HG02970 (cell line): Measurements from ENCODE around the gene ADAM22.
"Not testable (repeated sequence)": the region's sequence is repeated elsewhere in the genome, so short reads cannot be mapped to it uniquely, and the experiment has no call there.

ENCODE experiments used
- ATAC-seq: cut with Tn5 transposase; IDR thresholded peaks from one replicate; pipeline ENCODE4 v1.9.1; 2021; ENCODE audit warnings: mild to moderate bottlenecking, moderate library complexity, moderate number of reproducible peaks; ENCODE audit not compliant: unreplicated experiment, low FRiP score

Gene ADAM22

DNA sequence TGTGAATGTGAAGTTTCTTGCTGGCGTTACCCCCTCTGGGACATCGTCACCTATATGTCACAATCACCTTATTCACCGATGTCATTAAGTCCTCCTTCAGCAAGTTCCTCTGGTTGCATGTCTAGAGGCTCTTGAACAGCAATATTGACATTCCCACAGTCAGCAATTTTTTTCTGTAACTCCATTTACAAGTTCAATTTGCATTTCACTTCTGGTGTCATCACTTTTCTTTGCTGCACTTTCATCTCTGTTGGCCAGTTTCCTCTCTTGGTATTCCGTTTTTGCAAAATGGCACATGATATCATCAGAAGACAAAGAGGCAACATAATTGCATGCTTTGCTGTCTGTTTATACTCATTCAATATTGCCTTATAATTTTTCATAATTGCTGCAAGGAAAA is 216.0 kb downstream of the ADAM22 start:
- ATAC-seq: no peak

DNA sequence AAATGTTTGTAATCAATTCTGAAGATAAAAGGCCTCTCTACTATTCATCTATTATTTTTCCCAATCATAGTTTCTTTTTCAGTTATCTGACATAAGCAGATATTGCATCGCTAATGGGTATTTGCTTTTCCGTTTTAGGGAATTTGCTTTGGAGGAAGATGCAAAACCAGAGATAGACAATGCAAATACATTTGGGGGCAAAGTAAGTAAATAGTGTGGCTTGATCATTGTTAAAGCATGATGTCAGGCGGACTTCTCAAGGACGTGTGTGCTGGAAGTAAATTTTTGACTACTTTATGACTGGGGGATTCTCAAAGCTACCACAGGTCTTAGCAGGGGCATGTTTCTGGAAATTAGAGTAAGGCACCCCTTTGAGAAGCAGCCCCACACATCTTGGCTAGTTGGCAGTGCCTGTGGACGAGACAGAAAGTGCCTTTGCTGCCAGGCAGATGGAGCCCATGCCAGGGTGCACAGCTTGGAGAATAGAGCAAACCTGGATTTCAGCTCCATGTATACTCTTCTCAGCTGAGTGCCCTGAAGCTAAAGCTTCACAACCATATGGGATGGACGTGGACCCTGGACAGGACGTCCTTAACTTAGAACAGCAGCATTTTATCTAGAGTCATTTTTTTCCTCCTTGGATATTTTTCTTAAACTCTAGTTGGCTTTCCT is 217.2 kb downstream of the ADAM22 start:
- no peak for ATAC-seq

DNA sequence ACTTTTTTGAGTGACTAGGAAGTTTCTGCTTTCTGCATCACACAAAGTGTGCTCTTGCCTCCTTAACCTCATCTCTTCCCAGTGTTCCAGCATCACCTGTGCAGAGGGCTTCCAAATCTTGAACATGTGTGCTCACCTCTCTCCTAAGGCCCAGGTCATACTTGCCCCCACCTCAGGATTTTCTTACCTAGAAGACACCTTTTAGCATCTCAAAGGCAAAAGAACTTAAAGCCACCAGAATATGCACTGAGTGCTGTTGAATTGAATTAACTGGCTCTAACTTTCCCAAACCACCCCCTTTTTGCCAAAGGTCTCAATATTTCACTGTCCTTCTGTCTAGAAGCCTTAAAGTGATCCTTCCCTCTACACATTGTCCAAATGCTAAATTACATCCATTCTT is 219.3 kb downstream of the ADAM22 start:
- no peak for ATAC-seq

DNA sequence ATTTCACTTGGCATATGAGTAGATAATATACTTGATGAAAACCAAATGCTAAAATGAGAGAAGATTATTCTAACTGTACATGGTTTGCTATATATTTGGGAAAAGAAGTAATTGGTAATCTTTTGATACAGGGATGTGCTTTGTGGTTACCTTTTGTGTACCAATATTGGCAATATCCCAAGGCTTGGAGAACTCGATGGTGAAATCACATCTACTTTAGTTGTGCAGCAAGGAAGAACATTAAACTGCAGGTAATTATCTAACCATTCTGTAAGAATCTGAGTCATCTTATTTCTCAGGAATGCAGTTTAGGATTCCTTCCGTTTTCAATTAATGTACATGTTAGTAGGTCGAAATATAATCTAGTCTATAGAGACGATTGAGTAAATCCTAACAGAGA is 221.7 kb downstream of the ADAM22 start:
- no peak for ATAC-seq

DNA sequence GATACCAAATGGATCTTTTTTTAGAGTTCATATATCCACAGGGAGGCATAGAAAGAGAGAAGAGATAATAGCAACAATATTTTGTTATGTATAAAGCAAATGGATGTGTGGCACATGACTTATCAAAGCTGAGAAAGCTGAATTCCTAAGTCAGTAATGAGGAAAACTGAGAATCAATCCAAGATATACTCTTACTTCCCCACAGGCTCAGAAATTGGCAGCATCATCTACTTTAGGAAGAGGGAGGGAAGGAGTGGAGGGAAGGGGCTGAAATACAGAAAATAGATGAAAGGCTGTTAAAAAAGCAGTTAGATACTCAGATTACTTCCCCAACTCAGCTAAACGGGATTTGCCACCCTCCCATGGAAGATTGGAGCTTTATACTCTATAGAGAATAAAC is 222.3 kb downstream of the ADAM22 start:
- ATAC-seq: no peak

DNA sequence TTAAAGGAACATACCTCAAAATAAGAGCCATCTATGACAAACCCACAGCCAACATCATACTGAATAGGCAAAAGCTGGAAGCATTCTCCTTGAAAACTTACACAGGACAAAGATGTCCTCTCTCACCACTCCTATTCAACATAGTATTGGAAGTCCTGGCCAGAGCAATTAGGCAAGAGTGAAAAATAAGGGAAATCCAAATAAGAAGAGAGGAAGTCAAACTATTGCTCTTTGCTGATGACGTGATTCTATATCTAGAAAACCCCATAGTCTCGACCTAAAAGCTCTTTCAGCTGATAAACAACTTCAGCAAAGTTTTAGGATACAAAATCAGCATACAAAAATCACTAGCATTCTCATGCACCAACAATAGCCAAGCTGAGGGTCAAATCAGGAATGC is 225.7 kb downstream of the ADAM22 start:
- not testable (repeated sequence) for ATAC-seq

DNA sequence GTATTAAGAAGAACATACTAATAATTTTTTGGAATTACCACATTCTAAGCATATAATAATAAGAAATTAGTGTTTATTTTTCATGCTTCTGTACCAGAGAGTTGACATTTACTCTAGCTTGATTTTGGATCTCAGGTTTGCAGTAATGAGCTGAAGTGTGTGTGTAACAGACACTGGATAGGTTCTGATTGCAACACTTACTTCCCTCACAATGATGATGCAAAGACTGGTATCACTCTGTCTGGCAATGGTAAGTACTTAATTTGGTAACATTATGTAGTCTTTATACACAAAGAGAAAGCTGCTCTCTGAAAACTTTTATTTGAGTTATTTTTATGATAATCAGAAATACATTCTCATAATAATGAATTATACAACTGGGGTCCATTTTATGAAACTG is 231.6 kb downstream of the ADAM22 start:
- no peak for ATAC-seq

DNA sequence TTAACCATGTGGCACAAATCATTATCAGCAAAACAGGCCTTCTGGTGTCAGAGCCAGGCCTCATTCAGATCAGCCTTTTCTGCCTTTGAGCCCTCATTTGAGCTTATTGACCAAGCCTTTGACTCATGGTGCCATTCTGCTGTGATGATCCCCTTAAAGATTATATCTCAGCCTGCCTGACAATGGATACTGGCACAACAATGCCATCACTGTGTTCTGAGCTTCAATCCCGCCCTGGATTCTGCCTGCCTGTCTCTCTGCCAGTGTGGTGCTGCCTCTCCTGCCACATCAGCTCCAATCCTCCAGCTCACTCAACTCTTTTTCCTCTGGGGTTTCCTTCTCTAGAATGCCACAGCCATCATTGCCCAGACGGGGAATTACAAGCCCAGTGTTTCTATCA is 233.2 kb downstream of the ADAM22 start:
- no peak for ATAC-seq

DNA sequence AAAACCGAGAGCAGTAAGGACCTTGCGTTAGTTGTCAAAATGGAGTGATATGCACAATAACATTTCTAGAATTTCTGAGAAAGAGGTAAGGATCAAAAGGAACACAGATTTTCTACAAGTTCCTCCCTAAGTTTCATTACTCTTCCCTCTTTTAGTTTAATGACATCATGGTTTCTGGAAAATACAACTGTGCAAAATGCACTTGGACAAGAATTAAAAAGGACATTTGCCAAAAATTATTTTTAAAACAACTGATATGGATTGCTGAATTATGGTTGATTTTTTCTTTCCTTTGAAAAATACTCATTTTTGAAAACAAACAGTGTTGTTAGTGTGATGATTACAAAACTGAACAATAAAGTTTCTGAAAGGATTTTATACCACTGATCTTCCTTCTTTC is 233.7 kb downstream of the ADAM22 start:
- ATAC-seq: no peak

DNA sequence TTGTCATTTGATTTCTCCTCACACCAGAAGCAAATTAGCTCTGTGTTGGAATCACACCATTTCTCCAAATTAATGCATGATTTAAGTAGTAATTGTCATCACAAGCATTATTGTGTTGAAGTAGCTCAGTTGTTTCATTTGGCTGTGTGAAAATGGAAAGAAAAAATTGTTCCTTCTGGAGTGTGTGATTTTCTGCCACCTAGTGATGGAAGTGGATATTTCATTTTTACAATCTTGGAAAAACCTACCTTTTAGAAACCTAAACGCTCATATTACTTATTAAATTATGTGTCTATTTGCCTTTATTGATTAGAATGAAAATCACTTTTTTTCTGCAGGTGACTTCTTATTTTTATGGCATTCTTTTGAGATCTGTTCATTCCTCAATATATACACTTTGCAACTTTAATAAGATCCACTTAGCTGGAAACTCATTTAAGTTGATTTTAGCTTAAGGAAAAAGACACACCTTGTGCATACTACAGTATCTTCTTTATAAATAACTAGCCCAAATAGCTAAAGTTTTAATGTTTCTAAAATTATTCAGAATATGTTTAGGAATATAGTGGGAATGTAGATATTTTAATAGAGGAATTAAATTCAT is 235.8 kb downstream of the ADAM22 start:
- no peak for ATAC-seq

DNA sequence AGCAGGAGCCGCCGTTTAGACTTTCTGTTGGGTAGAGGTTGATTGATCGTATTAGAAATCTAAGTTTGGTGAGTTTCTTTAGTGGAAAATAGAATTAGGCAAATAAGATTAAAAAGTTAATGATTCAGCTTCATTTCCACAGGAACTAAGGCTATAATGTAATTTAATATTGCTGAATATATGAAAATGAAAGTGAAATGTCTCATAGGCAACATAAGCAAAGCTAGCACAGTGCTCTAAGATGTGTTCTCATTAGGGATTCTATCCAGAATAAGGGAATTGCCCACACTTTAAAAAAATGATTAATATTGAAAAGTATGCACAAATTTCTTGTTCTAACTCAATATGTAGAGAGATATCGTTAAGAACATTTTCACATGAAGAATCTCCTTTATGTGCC is 238.8 kb downstream of the ADAM22 start:
- ATAC-seq: no peak

DNA sequence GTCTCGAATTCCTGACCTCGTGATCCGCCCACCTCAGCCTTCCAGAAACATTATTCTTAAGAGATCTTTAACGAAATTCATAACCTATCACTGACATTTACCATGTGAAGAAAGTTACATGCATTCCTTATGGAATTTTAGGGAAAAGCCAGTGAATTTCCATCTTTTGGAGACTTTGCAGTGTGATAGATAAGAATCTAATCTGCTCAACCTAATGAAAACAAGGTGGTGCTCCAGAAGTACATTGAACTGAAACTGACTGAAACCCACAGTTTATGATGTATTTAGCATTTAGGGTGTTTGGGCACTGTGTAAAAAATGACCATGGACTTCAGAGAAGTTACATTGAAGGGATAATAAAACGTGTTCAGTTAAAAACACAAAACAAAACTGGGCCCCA is 242.1 kb downstream of the ADAM22 start:
- no peak for ATAC-seq

DNA sequence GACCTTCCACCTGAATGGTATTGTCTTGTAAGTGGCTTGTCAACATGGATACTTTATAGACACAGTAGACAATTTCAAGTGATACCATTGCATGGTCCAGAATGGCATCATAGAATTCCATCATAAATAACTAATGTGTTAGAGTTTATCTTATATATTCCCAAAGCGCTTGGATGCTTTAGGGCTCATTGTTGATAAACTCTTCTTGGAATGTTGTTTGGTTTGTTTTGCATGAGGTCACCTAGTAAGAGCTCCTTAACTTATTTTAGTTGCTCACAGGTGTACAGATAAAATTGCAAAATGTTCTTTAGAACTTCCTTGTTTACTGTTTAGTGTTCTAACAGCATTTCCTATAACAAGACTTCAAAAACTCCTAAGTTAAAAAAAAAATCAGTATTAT is 249.0 kb downstream of the ADAM22 start:
- ATAC-seq: no peak

DNA sequence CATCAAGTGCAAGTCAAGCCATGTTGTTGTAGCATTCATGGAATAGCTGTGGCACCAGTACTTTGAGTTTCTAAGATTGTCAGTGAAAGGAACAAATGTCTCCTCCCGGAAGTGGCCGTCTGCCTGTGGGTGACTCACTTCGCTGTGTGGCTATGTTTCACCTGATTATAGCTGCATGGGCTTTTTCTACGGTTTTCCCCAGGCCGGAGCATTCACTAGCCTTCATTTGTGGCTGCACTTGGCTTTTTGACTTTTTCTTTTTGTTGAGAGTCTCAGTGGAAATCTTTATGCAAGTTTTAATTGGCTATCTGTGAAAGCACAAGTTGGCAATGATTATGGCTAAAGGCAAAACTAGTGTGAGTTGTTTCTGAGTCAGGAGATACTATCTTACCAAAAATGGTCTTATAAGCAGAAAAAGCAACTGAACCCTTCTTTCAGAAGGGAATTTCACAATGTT is 250.8 kb downstream of the ADAM22 start:
- no peak for ATAC-seq

DNA sequence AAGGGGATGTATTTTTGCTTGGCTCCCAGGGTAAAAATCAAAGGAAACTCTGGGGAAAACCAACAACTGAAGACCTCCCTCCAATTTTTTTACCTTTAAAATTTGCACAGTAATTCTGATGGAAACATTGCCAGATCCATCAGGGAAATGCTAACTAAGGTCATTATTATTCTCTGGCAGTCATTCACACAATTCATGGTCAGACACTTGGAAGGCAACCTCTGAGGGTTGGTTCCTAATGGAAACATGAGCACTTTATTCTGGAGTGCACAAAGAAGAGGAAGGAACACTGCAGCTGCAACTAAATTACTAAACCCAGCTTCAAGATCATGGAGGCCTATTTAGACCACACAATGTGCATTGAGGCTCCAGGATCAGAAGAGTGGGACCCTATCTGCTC is 251.6 kb downstream of the ADAM22 start:
- no peak for ATAC-seq

DNA sequence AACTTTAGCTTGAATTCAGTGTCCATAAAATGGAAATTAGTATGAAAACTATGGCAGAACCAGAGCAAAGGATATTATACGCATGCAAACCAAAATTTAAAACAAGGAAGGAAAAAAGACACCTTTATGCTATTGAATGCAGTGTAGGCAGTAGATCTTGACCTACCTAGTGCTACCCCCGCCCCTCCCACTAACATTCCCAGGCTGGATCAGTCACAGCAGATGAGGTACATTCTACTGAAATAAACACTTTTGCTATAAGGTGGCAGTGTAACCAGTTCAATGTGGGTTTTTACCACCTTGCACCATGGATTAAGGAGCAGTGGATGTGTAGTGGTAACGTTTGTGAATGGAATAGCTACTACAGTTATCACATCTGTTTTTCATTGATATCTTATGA is 257.9 kb downstream of the ADAM22 start:
- no peak for ATAC-seq

DNA sequence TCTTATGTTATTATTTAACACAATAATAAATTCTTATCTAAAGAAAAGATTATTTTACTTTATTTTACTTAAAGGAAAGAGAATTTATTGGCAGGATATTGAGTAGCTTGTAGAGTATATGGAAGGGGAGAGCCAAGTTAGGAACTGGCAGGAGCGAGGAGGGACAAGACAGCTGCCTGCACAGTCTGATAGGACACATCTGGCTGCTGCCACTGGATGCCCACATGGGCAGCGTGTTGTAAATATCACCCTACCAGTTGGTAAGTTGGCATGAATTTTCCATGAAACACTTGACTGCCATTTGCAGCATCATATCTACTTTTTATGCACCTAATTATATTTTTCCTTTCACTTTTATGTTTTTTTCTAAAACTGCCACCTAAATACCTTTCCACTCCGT is 266.2 kb downstream of the ADAM22 start:
- ATAC-seq: no peak

DNA sequence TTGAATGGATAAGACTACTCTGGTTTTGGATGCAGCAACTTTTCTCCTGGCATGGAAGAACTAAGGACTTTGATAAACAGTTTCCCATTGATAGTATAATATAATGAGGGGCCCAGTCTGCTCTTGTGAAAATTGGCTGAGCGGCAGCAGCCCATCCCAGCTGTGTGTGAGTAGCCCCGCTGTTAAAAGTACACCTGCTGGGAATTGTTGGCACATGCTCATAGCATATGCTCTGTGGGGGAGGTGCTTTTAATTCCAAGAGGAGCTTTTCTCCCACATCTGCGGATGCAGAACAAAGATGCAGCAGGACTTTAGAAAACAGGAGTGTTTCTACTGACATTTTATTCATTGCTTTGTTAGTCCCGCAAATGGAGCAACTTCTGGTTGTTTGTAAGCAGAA is 266.7 kb downstream of the ADAM22 start:
- no peak for ATAC-seq

DNA sequence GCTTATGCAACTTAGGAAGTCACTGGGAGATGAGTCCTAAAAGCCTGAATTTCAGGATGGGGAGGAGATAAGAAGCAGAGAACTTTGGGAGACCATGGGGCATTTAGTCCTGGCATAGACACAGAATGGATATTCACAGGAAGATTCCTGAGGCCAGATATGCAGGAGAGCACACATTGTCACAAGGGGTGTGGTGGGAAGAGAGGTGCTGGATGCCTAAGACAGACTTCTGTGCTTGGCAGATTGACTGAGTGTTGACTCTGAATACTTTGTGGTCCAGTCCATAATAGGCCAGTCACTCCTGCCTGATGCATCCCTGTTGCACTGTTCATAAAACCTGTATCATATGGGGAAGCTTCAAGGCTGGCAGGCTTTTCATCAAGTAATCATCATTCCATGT is 267.3 kb downstream of the ADAM22 start:
- no peak for ATAC-seq

DNA sequence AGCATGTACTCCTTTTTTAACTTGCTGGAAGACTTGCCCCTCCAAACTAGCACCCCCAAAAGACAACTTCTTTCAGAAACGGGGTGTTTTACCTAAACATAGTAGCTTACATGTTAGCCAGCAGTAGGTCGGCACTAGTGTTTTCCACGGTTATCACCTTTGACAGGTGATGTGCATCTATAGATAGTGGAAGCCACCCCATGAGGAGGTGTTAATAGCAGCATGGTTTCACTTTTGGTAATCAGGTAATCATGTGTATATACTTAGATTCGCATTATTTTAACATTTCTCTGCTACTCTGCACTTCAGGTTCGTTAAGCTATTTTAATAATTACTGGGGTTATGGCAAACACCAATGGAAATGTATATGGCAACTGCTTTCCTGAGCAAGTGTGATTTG is 268.2 kb downstream of the ADAM22 start:
- ATAC-seq: no peak

DNA sequence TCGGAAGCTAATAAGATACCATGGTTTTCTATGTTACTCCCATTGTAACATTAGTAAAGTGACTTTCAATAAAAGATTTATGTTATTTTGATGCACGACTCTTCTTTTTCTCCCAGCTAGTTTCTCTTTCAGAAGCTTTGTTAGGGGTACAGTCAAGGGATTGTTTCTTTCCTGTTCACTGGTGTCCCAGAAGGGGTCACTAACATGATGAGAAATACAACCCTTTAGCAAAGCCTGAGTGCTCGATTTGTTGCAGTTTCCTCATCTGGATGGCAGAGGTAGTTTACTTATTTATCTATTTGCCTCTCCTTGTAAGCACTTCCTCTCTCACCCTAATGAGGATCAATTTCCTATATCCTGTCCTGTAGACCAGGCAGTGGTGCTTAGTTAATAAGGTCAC is 268.7 kb downstream of the ADAM22 start:
- no peak for ATAC-seq

DNA sequence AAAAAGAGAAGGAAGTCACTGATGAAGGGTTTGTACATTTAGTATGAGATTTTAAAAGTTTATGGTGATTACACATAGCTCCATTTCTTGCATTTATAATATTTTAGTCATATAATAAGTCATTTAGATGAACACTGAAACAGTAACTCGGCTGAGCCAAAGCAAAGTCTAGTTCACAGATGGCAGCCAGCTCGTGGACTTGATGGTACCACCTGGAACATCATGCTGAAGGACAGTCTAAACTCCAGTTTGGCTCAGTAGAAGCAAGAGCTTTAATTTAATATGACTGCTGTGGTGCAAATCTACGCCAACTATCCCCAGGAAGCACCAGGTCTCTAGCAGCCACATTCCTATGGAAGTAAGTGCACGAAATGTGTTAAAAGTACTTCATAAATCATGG is 269.4 kb downstream of the ADAM22 start:
- no peak for ATAC-seq
